ENCODE results near the gene APBB3.
"Not testable (repeated sequence)": the region's sequence is repeated elsewhere in the genome, so short reads cannot be mapped to it uniquely, and the experiment has no call there.

The APBB3 gene

DNA sequence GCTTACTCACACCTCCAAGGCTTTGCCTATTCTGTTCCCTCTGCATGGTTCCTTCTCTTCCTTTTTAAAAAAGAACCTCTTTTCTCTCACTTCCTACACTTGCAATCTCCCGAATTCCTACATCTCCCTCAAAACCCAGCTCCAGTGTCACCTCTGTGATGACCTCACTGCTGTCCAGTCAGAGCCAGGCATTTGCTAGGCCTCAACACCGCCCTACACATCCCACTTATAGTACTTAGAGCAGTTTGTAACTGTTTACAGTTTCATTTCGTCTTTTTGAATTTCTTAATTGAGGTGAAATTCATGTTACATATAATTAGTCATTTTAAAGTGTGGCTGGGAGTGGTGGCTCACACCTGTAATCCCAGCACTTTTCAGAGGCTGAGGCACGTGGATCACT is 37.7 kb upstream of the APBB3 start:
- DNase-seq (ENCODE audit: low read depth, low spot score): no peak
- TF ChIP-seq ZNF274 (IDR thresholded peaks at IDR 0.05; ENCODE audit: low read depth, low read length): no peak
- TF ChIP-seq SUZ12 (IDR thresholded peaks at IDR 0.05; ENCODE audit: extremely low read depth, insufficient read depth, insufficient read length): no peak
- TF ChIP-seq YY1 (IDR thresholded peaks at IDR 0.05; ENCODE audit: insufficient read depth, insufficient read length): no peak
- no peaks in the 10 kb centered on the region for H3K4me1 ChIP-seq (ENCODE audit: insufficient read depth, insufficient read length)

DNA sequence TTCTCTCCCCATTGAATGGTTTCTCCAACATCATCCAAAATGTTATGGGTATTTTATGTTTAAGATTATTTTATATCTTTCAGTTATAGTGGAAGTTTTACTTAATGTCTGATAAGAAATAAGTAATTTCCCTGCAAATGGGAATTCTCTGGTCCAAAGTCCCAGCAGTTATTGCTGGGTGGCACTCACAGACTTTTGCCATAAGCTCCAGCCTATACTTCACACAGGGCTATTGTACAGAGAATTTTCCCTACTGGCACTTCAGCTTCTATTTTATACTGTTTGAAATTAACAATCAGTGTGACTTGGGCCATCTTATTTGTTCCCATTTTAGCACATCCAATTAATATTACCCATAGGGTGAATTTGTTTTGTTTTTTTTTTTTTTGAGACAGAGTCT is 35.7 kb upstream of the APBB3 start:
- H3K4me3 ChIP-seq (ENCODE audit: insufficient read length, low read depth): no peak overlapping the region
- H3K4me1 ChIP-seq (ENCODE audit: insufficient read depth, insufficient read length): no peaks in the 10 kb centered on the region
- DNase-seq (ENCODE audit: low read depth, low spot score): no peak
- TF ChIP-seq ZNF274 (IDR thresholded peaks at IDR 0.05; ENCODE audit: low read depth, low read length): no peak
- TF ChIP-seq SUZ12 (IDR thresholded peaks at IDR 0.05; ENCODE audit: extremely low read depth, insufficient read depth, insufficient read length): no peak
- TF ChIP-seq YY1 (IDR thresholded peaks at IDR 0.05; ENCODE audit: insufficient read depth, insufficient read length): no peak
- H3K36me3 ChIP-seq (ENCODE audit: insufficient read depth, insufficient read length, low read length): no peaks in the 10 kb centered on the region
- H3K9me3 ChIP-seq (ENCODE audit: insufficient read depth, low read length): no peaks in the 10 kb centered on the region
- no peak overlapping the region for H3K9ac ChIP-seq (ENCODE audit: insufficient read length, low read depth)
- H3K27me3 ChIP-seq (ENCODE audit: insufficient read depth, insufficient read length): no peaks in the 10 kb centered on the region

More for the DNA sequence above, 37.7 kb upstream of the APBB3 start:
- H3K27me3 ChIP-seq (ENCODE audit: insufficient read depth, insufficient read length): no peaks in the 10 kb centered on the region
- no peak overlapping the region for H3K4me3 ChIP-seq (ENCODE audit: insufficient read length, low read depth)
- H3K9me3 ChIP-seq (ENCODE audit: insufficient read depth, low read length): no peaks in the 10 kb centered on the region
- no peaks in the 10 kb centered on the region for H3K36me3 ChIP-seq (ENCODE audit: insufficient read depth, insufficient read length, low read length)
- no peak overlapping the region for H3K9ac ChIP-seq (ENCODE audit: insufficient read length, low read depth)

GRCh38 chr5:140598836-140599235 is 34.4 kb upstream of the APBB3 start:
- no peaks in the 10 kb centered on the region for H3K36me3 ChIP-seq (ENCODE audit: insufficient read depth, insufficient read length, low read length)
- no peaks in the 10 kb centered on the region for H3K27me3 ChIP-seq (ENCODE audit: insufficient read depth, insufficient read length)
- H3K9ac ChIP-seq (ENCODE audit: insufficient read length, low read depth): no peak overlapping the region
- H3K9me3 ChIP-seq (ENCODE audit: insufficient read depth, low read length): no peaks in the 10 kb centered on the region
- TF ChIP-seq YY1 (IDR thresholded peaks at IDR 0.05; ENCODE audit: insufficient read depth, insufficient read length) (no peak), ZNF274 (IDR thresholded peaks at IDR 0.05; ENCODE audit: low read depth, low read length) (no peak), SUZ12 (IDR thresholded peaks at IDR 0.05; ENCODE audit: extremely low read depth, insufficient read depth, insufficient read length) (no peak)
- no peak overlapping the region for H3K4me3 ChIP-seq (ENCODE audit: insufficient read length, low read depth)
- DNase-seq (ENCODE audit: low read depth, low spot score): no peak
- peaks cover 3% of the 10 kb centered on the region for H3K4me1 ChIP-seq (ENCODE audit: insufficient read depth, insufficient read length)

- Histone ChIP-seq H3K4me1 (ENCODE audit: insufficient read depth, insufficient read length) (peaks cover 3% of the 10 kb centered on the region), H3K27me3 (ENCODE audit: insufficient read depth, insufficient read length) (no peaks in the 10 kb centered on the region), H3K9ac (ENCODE audit: insufficient read length, low read depth) (no peak overlapping the region), H3K4me3 (ENCODE audit: insufficient read length, low read depth) (no peak overlapping the region), H3K36me3 (ENCODE audit: insufficient read depth, insufficient read length, low read length) (peaks cover 5% of the 10 kb centered on the region), H3K9me3 (ENCODE audit: insufficient read depth, low read length) (no peaks in the 10 kb centered on the region)
- DNase-seq (ENCODE audit: low read depth, low spot score): no peak
- no peak for TF ChIP-seq SUZ12 (IDR thresholded peaks at IDR 0.05; ENCODE audit: extremely low read depth, insufficient read depth, insufficient read length)
- no peak for TF ChIP-seq ZNF274 (IDR thresholded peaks at IDR 0.05; ENCODE audit: low read depth, low read length)
- no peak for TF ChIP-seq YY1 (IDR thresholded peaks at IDR 0.05; ENCODE audit: insufficient read depth, insufficient read length)
These were observed 31.9 kb upstream of the APBB3 start for GRCh38 chr5:140596321-140596741.

- no peak overlapping the region for H3K4me3 ChIP-seq (ENCODE audit: insufficient read length, low read depth)
- no peaks in the 10 kb centered on the region for H3K9me3 ChIP-seq (ENCODE audit: insufficient read depth, low read length)
- H3K9ac ChIP-seq (ENCODE audit: insufficient read length, low read depth): no peak overlapping the region
- H3K36me3 ChIP-seq (ENCODE audit: insufficient read depth, insufficient read length, low read length): peaks cover 11% of the 10 kb centered on the region
- DNase-seq (ENCODE audit: low read depth, low spot score): no peak
- H3K4me1 ChIP-seq (ENCODE audit: insufficient read depth, insufficient read length): peaks cover 3% of the 10 kb centered on the region
- no peaks in the 10 kb centered on the region for H3K27me3 ChIP-seq (ENCODE audit: insufficient read depth, insufficient read length)
- TF ChIP-seq YY1 (IDR thresholded peaks at IDR 0.05; ENCODE audit: insufficient read depth, insufficient read length): no peak
- TF ChIP-seq ZNF274 (IDR thresholded peaks at IDR 0.05; ENCODE audit: low read depth, low read length): no peak
- TF ChIP-seq SUZ12 (IDR thresholded peaks at IDR 0.05; ENCODE audit: extremely low read depth, insufficient read depth, insufficient read length): no peak
These were observed 31.3 kb upstream of the APBB3 start for GRCh38 chr5:140595538-140596300.

DNA sequence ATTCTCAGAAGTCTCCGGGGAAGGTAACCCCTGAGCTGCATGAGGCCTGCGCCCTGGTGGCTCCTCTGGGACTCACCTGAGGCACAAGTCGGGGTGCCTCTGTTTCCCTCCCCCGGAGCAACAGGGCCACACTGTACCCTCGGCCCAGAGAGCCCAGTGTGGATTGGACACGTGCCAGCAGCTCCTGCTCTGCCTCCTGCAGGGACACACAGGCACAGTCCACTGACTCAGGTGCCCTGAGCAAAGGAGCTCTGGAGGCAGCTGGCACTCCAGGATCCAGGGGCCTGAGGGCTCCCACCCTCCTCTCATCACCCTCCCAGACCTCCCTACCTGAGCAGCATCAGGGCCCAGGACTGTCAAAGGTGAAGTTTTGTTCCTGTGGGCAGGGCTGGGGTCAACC is 29.8 kb upstream of the APBB3 start:
- Histone ChIP-seq H3K9ac (ENCODE audit: insufficient read length, low read depth) (peak overlapping the region; percentile 10), H3K4me1 (ENCODE audit: insufficient read depth, insufficient read length) (peaks cover 3% of the 10 kb centered on the region), H3K36me3 (ENCODE audit: insufficient read depth, insufficient read length, low read length) (peaks cover 12% of the 10 kb centered on the region), H3K4me3 (ENCODE audit: insufficient read length, low read depth) (no peak overlapping the region), H3K9me3 (ENCODE audit: insufficient read depth, low read length) (no peaks in the 10 kb centered on the region), H3K27me3 (ENCODE audit: insufficient read depth, insufficient read length) (no peaks in the 10 kb centered on the region)
- no peak for TF ChIP-seq SUZ12 (IDR thresholded peaks at IDR 0.05; ENCODE audit: extremely low read depth, insufficient read depth, insufficient read length)
- no peak for TF ChIP-seq ZNF274 (IDR thresholded peaks at IDR 0.05; ENCODE audit: low read depth, low read length)
- TF ChIP-seq YY1 (IDR thresholded peaks at IDR 0.05; ENCODE audit: insufficient read depth, insufficient read length): no peak
- no peak for DNase-seq (ENCODE audit: low read depth, low spot score)

DNA sequence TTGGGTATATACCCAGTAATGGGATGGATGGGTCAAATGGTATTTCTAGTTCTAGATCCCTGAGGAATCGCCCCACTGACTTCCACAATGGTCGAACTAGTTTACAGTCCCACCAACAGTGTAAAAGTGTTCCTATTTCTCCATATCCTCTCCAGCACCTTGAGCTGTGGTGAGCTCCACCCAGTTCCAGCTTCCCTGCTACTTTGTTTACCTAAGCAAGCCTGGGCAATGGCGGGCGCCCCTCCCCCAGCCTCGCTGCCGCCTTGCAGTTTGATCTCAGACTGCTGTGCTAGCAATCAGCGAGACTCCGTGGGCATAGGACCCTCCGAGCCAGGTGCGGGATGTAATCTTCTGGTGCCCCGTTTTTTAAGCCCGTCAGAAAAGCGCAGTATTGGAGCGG is 28.7 kb upstream of the APBB3 start:
- H3K9me3 ChIP-seq (ENCODE audit: insufficient read depth, low read length); H3K27me3 ChIP-seq (ENCODE audit: insufficient read depth, insufficient read length); H3K4me1 ChIP-seq (ENCODE audit: insufficient read depth, insufficient read length): not testable (repeated sequence)
- DNase-seq (ENCODE audit: low read depth, low spot score): peak; percentile 3
- Histone ChIP-seq H3K4me3 (ENCODE audit: insufficient read length, low read depth) (peak overlapping the region; percentile 30), H3K36me3 (ENCODE audit: insufficient read depth, insufficient read length, low read length) (peaks cover 12% of the 10 kb centered on the region), H3K9ac (ENCODE audit: insufficient read length, low read depth) (peak overlapping the region; percentile 64)

Measured in NT2/D1 (cell line).